ENCODE measurements around the gene CC2D1A.

- TF ChIP-seq POLR2AphosphoS5 (IDR thresholded peaks at IDR 0.05) (no peak), CTCF (IDR thresholded peaks at IDR 0.05) (no peak), POLR2A (IDR thresholded peaks at IDR 0.05) (no peak), EP300 (IDR thresholded peaks at IDR 0.05) (no peak)
Observed at GRCh38 chr19:13909430-13909829, 3.4 kb downstream of the CC2D1A start.

All from stomach (tissue), 4 donors.